Omental fat pad (tissue), 4 donors: ENCODE results near the gene ANTXR1. TPM values are rescaled to one million over a fixed set of nuclear protein-coding genes. Genes with fewer than 3 reads are reported as not detected.

Source experiments
- ATAC-seq: fragments of 150-250 bp; one replicate; pipeline ENCODE4 v1.9.1; 2016; ENCODE audit warnings: mild to moderate bottlenecking, moderate library complexity; ENCODE audit not compliant: low FRiP score
- DNase-seq: peaks from one replicate; pipeline ENCODE4 v3.0.0-alpha.2; 2019; ENCODE audit warnings: low spot score
- CTCF ChIP-seq, 3 donors: fragments of 450-650 bp; IDR thresholded peaks; one replicate each; pipeline ENCODE4 v1.5.1; 2016 to 2017; ENCODE audit warnings: antibody characterized with exemption in 3 of 3, mild to moderate bottlenecking in 3 of 3, moderate library complexity in 2 of 3
- total RNA-seq, 4 donors: library from RNA; depleted of rRNA; stranded (reverse); fragments of >200 nt; gene quantifications; one replicate each; pipeline ENCODE4 v1.1.0, GENCODE V29; 2016

The ANTXR1 gene
- total RNA-seq, 4 donors from 2014 or later, result 27.7 to 49.1 (median 37.1) TPM

- no peak for DNase-seq
- TF ChIP-seq CTCF (IDR thresholded peaks at IDR 0.05), result no peak
- ATAC-seq, result no peak
Measured at GRCh38 chr2:69001879-69002278, 11.1 kb upstream of the ANTXR1 start.

GRCh38 chr2:69003731-69004130 is 9.2 kb upstream of the ANTXR1 start:
- ATAC-seq, result no peak
- TF ChIP-seq CTCF (IDR thresholded peaks at IDR 0.05), result no peak
- no peak for DNase-seq

GRCh38 chr2:69007169-69007568 is 5.8 kb upstream of the ANTXR1 start:
- TF ChIP-seq CTCF (IDR thresholded peaks at IDR 0.05), result no peak
- ATAC-seq, result no peak
- no peak for DNase-seq

- ATAC-seq (no peak), DNase-seq (no peak)
- no peak for TF ChIP-seq CTCF (IDR thresholded peaks at IDR 0.05)
Measured at GRCh38 chr2:69007603-69008002, 5.4 kb upstream of the ANTXR1 start.

GRCh38 chr2:69010437-69011194 is 2.4 kb upstream of the ANTXR1 start:
- peak; percentile 40 for ATAC-seq
- no peak for TF ChIP-seq CTCF (IDR thresholded peaks at IDR 0.05)
- DNase-seq, result no peak

GRCh38 chr2:69011611-69012157 is 1.3 kb upstream of the ANTXR1 start:
- no peak for DNase-seq
- no peak for ATAC-seq
- no peak for TF ChIP-seq CTCF (IDR thresholded peaks at IDR 0.05)
